Measurements from ENCODE around the gene TAF3.
"Not testable (repeated sequence)": the region's sequence is repeated elsewhere in the genome, so short reads cannot be mapped to it uniquely, and the experiment has no call there.

TAF3 gene

DNA sequence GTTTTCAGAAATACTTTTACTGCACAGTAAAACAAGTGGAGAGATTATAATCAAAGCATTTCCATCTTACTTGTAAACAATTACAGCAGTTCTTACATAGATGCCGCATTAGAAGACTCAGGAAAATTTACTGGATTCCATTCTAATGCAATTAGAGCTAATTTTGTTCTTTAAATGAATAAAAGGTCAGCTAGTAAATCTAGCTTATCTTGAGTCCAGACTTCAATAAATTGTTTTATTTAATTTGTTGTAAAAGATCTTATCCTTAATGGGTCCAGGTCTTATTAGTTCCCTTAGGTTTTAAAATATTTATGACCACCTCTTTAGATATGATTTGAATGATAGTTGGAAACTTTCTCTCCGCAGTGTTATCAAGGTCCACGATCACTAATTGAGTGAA is 166.0 kb downstream of the TAF3 start:
- no peak for DNase-seq

DNA sequence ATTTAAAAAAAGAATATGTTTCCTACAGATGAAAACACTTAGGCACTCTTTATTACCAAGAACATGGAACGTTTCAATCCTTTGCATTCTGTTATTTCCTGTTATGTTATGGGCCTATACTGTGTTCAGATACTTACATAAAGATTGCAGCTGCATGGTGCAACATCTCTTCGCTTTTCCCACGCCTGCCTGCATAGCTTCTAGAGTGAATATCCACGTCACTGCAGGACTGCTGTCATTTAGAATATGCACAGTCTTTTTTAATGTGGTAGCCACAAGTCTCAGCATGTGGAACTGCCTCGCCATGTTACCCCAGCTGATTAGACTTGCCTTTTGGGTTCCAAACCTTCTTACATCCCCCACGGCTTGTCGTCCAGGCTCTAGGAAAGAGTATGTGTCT is 166.6 kb downstream of the TAF3 start:
- DNase-seq, result no peak

DNA sequence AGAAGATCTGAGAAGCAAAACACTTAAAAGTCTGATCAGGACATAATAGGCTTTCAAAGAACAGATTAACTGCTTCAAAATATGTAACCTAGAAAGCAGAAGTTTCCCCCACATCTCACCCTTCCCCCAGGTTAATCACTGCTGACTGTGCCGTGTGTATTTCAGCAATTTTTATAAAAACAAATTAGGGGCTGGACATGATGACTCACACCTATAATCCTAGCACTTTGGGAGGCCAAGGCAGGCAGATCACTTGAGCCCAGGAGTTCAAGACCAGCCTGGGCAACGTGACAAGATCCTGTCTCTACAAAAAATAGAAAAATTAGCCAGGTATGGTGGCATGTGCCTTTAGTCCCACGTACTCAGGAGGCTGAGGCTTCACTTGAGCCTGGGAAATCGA is 168.5 kb downstream of the TAF3 start:
- DNase-seq, result no peak

DNA sequence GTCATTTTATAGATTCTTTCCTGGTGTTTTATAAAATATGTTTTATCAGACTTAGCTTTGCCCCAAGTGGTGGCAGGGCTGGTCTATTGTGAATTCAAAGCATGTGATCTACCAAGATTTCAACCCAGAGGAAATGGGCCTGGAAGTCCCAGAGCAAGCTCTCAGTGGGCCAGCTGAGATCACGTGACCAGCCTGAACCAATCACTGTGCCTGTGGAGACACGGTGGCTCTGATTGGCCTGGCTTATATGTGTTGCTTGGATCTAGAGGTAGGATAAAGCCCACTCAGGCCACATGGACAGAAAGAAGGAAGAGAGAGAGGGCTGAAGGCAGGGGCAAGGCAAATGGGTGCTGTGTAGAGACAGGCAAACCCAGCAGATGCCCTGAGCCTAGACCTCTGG is 170.7 kb downstream of the TAF3 start:
- no peak for DNase-seq

DNA sequence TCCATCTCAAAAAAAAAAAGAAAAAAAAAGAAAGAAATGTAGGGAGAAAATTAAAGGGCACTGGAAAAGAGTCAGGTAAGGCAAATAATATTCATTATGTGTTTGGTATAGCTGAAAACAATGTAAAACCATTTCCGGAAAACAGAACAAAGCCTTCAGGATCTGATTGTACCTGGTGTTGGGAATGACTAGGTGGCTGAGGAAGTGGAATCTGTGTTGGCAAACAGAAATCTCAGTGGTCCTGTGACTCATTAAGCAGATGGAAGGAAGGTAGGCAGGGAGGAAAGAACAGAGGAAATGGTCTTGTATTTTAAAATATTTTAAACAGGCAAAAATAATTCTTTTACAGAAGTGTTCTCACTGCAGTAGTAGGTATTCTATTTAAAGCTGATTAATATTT is 180.5 kb downstream of the TAF3 start:
- no peak for DNase-seq

DNA sequence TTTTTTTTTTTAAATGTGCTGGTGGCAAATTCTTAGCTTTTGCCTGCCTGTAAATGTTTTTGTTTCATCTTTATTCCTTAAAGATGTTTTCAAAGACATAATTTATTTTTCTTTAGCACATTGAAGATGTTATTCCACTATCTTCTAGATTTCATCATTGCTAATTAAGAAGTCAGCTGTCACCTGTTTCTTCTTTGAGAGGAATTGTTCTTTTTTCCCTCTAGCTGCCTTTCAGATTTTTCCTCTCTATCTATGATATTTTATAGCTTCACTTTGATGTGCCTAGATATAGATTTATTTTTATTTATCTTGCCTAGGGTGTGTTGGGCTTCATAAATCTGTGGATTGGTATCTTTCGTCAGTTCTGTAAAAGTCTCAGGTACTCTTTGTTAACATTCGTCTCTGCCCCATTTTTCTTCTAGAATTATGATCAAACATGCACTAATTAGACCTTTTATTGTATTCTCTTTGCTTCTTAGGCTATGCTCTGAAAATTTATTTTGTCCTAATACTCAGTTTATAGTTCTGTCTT is 186.2 kb downstream of the TAF3 start:
- no peak for DNase-seq

DNA sequence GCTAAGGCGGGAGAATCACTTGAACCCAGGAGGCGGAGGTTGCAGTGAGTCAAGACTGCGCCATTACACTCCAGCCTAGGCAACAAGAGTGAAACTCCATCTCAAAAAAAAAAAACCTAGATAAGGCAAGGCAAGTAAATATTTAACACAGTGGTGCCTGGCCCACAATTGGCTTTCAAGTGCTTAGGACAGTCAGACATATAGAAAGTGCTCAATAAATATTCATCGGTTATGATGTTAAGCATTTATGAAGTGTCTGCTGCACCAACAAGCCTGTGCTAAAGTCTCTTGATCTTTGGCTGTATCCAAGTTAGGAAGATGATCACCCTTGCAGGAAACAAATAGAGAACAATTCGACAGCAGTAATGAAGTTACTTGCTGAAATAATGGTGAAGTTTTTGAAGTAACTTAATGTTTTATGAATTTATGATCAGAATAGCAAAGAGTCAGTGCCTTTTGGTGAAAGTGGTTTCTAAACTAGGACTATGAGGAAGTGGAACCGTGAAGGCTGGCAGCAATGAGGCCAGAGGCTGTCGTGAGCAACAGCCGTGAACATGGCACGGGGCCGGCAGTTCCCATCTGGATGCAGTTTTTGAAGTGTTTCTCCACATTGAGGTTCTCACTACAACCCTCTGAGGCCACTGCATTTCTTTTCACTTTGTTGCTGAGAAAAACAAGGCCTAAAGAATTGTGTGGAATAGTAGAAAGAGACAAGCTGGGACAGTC is 188.1 kb downstream of the TAF3 start:
- no peak for DNase-seq

DNA sequence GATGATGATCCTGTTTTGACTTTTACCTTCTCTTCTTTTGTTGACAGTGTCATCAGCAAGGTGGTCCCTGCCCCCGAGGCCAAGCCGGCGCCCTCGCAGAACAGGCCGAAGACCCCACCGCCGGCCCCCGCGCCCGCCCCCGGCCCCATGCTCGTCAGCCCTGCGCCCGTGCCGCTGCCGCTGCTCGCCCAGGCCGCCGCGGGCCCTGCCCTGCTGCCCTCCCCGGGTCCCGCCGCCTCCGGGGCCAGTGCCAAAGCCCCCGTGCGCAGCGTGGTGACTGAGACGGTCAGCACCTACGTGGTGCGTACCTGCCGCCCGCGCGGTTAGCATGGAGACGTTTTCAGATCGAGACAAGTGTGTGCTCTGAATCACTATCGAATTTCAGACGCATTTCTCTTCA is 190.7 kb downstream of the TAF3 start:
- DNase-seq, result no peak

DNA sequence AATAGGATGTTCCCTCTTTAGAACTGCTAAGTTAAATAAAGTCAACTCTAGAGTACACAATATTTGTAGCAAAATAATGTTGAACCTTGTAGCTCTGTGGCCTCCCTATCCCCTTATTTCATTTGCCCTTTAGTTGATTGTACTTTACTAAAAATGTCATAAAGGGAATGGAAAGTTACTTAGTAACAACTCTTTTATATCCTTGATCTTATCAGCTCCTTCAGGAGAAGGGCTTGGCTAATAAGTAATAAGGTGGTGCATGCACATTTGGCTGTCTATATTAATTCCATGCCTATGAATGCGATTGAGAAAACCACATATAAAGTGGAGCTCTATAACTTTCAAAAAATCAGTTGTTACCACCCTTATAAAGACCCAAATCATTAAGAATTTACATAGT is 194.7 kb downstream of the TAF3 start:
- DNase-seq, result no peak

DNA sequence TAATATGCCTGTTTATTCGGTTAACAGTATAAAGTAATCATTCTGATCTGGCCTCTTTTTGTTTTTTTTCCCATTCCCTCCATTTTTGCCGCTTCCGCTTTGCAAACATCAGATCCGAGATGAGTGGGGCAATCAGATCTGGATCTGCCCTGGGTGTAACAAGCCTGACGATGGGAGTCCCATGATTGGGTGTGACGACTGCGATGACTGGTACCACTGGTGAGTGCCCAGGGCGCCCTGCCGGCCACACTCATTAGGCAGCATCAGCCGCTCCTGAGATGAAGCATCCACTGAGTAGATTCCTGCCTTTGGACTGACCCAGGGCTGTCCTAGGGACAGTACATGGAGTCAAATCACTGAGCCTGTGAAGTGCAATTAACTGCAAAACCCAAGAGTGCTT is 195.3 kb downstream of the TAF3 start:
- no peak for DNase-seq

DNA sequence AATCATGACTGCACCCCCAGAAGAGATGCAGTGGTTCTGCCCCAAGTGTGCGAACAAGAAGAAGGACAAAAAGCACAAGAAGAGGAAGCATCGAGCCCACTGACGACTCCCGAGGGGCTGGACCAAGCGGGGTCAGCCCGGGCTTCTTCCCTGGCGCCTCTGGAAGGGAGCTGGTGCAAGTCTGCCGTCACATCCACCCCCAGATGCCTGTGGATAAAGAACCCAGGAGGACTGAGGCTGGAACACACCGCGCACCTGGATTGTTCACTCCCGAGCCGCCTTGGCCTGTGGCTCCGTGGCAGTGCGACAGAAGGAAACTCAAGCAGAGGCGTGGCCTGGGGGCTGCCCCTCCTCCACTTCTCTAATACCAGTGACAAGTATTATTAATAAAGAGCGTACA is 196.3 kb downstream of the TAF3 start:
- DNase-seq, result no peak

DNA sequence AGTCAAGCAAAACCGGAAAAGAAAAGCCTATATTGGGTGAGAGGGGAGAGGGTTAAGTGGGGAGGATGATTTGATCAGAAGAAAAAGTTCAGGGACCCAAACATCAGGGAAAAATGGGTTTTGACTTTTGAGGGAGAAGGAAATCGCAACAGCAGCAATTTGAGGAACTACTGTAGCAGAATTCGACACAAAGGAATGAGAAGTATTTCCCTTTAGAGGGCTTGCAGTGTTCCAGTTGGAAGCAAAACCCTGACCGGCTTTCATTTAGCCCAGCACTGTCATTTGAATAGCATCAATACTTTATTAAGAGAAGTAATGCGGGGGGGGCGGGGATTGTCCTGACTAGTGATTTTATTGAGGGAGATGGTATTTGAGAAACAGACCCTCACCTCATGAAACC is 199.0 kb downstream of the TAF3 start:
- no peak for DNase-seq

DNA sequence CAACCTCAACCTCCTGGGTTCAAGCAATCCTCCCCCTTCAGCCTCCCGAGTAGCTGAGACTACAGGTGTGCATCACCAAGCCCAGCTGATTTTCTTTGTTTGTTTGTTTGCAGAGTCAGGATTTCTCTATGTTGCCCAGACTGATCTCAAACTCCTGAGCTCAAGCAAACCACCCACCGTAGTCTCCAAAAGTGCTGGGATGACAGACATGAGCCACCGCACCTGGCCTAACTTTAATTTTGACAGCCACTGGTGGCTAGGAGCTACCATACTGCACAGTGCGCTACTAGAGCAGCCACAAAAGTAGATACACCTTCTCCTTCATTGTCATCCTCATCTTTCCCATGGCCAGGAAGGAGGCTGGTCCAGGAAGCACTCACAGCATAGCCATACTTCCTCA is 205.0 kb downstream of the TAF3 start:
- no peak for DNase-seq

DNA sequence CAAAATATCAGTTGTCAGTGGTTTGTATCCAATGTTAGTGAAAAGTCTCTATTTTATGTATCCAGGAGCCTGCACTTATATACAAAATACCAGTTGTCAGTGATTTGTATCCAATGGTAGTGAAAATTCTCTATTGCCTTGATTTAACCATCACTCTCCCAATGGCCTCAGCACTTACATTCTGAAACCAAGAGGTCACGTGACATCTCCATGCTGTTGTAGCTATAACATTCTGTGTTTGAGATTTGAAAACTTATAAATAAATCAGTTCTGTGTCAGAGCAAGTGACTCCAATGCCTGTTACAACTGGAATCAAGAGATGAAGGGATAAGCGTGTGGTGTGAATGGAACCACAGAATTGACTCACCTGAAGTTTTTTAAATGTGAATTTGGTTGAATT is 205.5 kb downstream of the TAF3 start:
- DNase-seq, result no peak

DNA sequence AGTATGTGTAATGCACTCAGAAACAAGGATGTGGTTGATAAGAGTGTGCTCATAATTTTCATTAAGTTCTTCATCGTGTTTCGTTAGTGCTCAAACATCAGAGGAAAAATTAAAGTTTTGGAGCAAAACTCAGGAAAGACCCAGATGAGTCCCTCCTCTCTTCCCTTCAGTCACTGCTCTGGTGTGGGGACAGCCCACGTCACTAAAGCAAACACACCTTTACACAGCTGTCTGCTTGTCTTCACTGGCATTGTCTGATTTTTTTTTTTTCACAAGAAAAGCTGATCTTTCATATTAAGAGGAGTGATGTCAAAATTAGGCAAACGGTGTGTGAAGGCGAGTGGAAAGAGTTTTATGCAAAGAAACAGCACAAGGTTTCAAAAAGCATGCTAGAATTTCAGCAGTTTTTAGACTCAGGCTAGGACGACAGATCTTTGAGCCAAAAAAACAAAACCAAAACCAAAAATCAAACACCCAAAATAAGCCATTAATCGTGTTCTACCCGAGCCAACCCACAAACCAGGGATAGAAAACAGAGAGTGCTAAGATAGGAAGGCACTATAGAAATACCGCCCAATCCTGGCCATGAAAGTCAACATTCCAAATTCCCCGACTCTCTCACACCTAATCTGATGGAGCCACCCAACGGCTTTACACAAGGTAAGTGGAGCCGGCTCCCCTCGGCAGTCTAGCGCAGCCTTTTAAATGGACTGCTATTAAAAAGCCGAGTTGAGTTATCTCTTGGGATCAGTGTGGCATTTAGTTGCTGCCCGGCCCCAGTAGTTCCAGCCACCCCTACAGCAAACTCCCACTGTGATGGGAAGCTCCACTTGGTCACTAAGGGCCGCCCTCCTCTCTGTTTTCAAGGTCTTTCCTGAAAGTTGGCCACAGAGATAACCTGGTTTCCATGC is 208.3 kb downstream of the TAF3 start:
- DNase-seq, result no peak

DNA sequence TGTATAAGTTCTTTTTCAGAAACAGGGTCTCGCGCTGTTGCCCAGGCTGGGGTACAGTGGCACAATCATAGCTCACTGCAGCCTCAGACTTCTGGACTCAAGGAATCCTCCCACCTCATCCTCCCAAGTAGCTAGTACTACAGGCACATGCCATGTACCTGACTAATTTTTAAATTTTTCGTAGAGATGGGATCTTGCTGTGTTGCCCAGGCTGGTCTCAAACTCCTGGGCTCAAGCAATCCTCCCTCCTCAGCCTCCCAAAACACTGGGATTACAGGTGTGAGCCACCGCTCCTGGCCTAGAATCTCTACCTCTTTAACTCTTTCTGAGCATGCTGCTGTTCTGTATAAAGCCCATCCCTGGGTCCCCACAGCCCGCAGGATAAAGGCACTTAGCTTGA is 212.9 kb downstream of the TAF3 start:
- DNase-seq, result not testable (repeated sequence)

DNA sequence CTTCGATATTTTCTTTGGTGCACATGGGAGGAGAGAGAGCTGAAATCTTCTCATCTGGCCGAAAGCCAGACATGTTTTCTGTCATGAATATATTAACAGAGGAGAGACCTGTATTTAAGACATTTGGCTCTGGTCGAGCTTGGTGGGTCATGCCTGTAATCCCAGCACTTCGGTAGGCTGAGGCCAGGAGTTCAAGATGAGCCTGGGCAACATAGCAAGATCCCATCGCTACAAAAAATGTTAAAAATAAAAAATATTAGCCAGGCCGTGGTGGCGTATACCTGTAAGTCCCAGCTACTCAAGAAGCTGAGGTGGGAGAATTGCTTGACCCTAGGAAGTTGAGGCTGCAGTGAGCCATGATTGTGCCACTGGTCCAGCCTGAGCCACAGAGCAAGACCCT is 214.3 kb downstream of the TAF3 start:
- no peak for DNase-seq

DNA sequence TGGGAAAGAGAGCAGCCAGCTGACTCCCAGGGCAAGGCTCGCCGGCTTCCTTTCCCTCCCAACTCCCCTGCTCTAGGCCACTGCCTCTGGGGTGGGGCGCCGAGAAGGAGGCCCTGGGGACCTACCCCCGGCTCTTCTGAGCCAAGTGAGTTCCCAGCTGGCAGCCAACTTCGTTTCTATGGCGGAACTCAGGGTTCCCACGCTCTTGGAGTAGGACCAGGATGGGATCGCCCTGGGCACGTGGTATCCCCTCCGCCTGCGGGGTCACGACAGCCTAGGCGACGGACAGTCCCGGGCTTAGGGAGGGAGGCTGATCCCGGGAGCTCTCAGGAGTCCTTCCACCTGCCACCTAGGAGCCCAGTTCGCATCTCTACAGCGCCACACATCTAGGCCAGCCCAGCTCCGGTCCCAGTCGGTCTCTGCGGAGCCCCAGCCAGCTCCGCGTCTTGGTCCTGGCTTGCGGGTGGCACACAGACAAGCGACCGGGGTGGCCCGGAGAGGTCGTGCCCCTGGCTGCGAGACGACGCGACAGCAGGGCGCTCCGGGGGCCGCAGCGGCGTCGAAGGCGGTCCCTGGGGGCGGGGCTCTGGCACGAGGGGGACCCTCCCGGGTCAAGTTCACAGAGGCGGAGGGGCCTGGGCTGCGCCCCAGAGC is 215.6 kb downstream of the TAF3 start:
- no peak for DNase-seq

DNA sequence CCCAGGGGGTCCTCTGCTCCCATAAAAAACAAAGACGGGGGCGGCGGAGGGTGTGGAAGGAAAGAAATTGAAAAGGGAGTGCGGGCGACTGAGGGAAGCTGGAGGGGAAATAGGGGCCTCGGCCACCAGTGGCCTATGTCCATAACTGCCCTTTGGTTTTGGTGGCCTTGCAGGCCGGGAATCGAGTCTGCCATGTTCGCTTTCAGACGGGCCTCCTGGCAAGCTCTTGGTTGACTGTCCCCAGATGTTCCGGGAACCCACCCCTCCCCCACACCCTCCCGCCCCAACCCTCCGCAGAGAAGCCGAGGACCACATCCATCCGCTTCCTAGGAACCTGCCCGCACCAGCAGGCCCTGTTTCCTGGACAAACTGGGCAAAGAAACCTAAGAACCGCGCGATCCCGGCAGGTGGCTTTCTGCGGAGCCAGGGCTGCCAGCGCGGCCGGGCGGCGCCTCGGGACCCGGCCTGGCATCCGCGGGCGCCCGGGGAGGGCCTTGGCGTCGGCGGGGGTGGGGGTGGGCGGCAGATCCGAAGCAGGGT is 216.2 kb downstream of the TAF3 start:
- DNase-seq, result no peak

DNA sequence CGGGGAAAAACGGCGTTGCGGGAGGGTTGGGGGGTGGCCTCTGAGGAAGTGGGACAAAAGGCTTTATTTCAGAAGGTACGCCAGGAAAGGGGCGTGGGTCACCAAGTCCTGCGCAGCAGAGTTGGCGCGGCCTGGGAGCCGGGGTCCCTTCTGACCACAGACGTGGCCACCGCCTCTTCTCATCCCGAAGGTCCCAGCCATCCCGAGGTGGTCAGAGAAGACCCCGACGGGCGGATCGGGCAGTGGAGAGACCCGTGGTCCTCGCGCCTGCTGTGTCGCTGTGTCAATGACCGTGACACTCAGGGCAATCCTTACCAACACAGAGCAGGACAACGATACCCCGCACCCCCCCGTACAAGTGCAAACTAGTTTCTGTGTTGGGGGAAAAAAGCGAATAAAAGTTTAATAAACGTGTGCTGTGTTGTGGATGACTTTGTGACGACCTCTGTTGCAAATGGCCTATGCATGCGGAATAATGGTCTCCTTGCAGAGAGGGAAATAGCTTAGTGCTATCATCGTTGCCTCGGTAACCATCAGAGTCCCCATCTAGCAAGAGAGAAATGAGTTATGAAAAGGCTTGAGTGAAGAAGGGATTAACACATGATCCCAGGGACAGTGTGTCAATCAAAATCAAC is 216.8 kb downstream of the TAF3 start:
- no peak for DNase-seq

DNA sequence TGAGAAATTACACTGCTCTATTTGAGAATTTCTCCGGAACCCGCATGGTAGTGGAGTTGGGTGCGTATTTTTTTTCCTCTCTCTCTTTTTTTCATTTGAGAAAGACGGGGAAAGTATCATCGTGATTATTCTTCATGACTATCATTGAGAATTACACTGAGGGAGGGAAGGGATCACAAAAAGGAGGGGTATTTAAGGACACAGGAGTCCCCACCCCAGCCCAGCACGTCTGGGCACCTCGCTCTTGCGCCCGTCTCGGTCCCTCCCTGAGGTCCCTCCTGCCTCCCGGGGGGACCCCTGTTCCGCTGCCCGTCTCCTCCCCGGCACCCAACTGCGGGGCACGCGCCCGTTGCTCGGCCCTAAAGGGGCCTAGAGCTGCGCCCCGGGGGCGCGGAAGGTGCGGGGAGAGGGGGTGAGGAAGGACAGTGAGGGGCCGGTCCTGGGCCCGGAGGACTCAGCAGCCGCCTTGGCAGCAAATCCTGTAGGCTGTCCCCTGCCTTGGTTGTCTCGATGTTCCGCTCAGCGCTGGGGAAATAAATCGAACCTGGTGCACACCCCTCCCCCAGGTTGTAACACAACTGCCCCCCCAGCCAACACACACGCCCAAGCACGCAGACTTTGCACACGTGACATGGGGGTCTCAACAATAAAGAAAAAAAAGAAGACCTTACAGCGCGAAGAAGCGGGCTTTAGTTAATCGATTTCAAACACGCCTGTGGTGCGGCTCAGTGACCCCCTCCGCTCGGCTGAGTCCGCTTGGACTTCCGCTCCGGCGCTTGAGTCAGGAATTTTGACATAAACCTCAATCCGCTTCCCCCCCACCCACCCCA is 217.6 kb downstream of the TAF3 start:
- DNase-seq, result no peak
